ENCODE results near the gene KLF12. TPM values are rescaled to one million over a fixed set of nuclear protein-coding genes. Genes with fewer than 3 reads are reported as not detected.
A peak's percentile ranks its signal among the peaks of the same experiment; 100 is the strongest.

The KLF12 gene
- total and polyA plus RNA-seq, 9 of the 15 experiments (the other 6 are each of a cell fraction or from before 2014, with no cell fraction given), result under 0.01 to 0.07 (median 0.05) TPM; not detected in 3

GRCh38 chr13:74134777-74135325, 647 bp upstream of the KLF12 start (continued):
- TF ChIP-seq, protein P1, sequence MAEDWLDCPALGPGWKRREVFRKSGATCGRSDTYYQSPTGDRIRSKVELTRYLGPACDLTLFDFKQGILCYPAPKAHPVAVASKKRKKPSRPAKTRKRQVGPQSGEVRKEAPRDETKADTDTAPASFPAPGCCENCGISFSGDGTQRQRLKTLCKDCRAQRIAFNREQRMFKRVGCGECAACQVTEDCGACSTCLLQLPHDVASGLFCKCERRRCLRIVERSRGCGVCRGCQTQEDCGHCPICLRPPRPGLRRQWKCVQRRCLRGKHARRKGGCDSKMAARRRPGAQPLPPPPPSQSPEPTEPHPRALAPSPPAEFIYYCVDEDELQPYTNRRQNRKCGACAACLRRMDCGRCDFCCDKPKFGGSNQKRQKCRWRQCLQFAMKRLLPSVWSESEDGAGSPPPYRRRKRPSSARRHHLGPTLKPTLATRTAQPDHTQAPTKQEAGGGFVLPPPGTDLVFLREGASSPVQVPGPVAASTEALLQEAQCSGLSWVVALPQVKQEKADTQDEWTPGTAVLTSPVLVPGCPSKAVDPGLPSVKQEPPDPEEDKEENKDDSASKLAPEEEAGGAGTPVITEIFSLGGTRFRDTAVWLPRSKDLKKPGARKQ (CRISPR knock-in tag; IDR thresholded peaks at IDR 0.05), result no peak

DNA sequence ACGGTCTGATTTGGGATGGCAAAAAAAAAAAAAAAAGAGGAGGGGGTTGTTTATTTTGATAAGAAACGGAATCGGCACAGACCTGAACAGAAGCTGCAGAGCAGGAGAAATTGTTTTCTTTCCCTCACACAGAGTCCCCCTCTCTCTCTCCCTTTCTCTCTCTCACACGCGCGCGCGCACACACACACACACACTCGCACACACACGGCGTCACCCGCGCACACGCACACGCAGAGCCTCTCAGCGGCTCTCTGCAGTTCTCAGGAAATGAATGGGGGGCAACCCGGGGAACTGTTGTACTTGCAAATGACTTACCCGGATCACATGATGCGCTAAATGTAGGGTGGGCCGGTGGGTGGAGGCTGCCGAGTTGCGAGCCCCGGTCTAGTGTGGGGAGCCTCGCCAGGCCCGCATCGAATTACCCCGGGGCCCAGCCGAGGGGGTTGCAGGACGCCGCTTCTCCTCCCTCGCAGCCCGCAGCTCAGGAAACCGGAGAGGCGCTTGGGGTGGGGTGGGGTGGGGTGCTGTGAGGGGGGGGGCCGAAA, 475 bp downstream of the KLF12 start:
- peak in 3 of 4 experiments; percentile 3 to 7 (median 5) for DNase-seq (ENCODE audit: extremely low read depth in 1 of 4, low spot score in 3 of 4)
- in situ Hi-C loops (cut with MboI), result no loop called here
- 0% methylated on average over 21 of the region's 35 CpGs for WGBS (ENCODE audit: insufficient coverage, low coverage, missing lambda C conversion rate)
- H3K4me2 ChIP-seq (ENCODE audit: insufficient read depth, low read length), result no peak overlapping the region
- TF ChIP-seq PHTF2 (CRISPR knock-in tag; IDR thresholded peaks at IDR 0.05) (no peak), NRF1 (conservative IDR thresholded peaks at IDR 0.05 in 1 of 2, IDR thresholded peaks at IDR 0.05 in 1 of 2) (peak in 1 of 2 experiments; percentile 2; a peak in 1 of 4 replicates)
- CTCF ChIA-PET (ENCODE audit: low intra/inter-chr PET ratio), result no interaction called here
- intact Hi-C loops (cut with micrococcal nuclease), result no loop called here
- H3K9me3 ChIP-seq (replicated peaks; ENCODE audit: control insufficient read depth, insufficient read depth, low read depth, low read length), result no peaks in the 10 kb centered on the region
- H3K4me1 ChIP-seq (replicated peaks in 1 of 2; ENCODE audit: control insufficient read depth in 2 of 2, insufficient read depth in 2 of 2, low read length in 2 of 2), result peaks cover 0 to 10% of the 10 kb centered on the region in 2 experiments; a peak in 2 of 5 replicates
- H3K4me3 ChIP-seq, result no peak overlapping the region
- peaks cover 0 to 5% of the 10 kb centered on the region in 2 experiments; a peak in 1 of 5 replicates for H3K27me3 ChIP-seq (ENCODE audit: control insufficient read depth in 2 of 2, insufficient read depth in 2 of 2, low read length in 2 of 2)
- no peak overlapping the region for H3K27ac ChIP-seq (ENCODE audit: extremely low read depth, low read depth, low read length)
- H3K9ac ChIP-seq (ENCODE audit: insufficient read depth in 1 of 2, low read depth in 2 of 2, low read length in 2 of 2), result no peak overlapping the region
- peak; percentile 37 for ATAC-seq
- no peak for FAIRE-seq
- no peaks in the 10 kb centered on the region for H3K79me2 ChIP-seq (ENCODE audit: control insufficient read depth, insufficient read depth, low read length)
- BruUV-seq (replicated peaks), result no TSS peak
- H3K36me3 ChIP-seq (ENCODE audit: control insufficient read depth, insufficient read depth, low read length), result no peaks in the 10 kb centered on the region
- H4K20me1 ChIP-seq (replicated peaks; ENCODE audit: control insufficient read depth, insufficient read depth, low read length), result no peaks in the 10 kb centered on the region
- no peaks in the 10 kb centered on the region for H3K9me1 ChIP-seq (ENCODE audit: control insufficient read depth, insufficient read depth, low read length)
- H2AFZ ChIP-seq (ENCODE audit: low read depth, low read length), result no peak overlapping the region
- POLR2A ChIA-PET, result no interaction called here
